Stimulated activated CD8-positive, alpha-beta memory T cell treated with anti-CD3 and anti-CD28 coated beads, Interleukin-7, amount 100 ng/mL, for 48 hours (primary cell): ENCODE data around the gene TBXA2R.
"Not testable (repeated sequence)": the region's sequence is repeated elsewhere in the genome, so short reads cannot be mapped to it uniquely, and the experiment has no call there.

Experiments
- DNase-seq, 2 donors: peaks; one replicate each; pipeline ENCODE4 v3.0.0-alpha.2; 2020; ENCODE audit warnings: low read depth in 1 of 2; ENCODE audit errors: extremely low read depth in 1 of 2

The TBXA2R gene

DNA sequence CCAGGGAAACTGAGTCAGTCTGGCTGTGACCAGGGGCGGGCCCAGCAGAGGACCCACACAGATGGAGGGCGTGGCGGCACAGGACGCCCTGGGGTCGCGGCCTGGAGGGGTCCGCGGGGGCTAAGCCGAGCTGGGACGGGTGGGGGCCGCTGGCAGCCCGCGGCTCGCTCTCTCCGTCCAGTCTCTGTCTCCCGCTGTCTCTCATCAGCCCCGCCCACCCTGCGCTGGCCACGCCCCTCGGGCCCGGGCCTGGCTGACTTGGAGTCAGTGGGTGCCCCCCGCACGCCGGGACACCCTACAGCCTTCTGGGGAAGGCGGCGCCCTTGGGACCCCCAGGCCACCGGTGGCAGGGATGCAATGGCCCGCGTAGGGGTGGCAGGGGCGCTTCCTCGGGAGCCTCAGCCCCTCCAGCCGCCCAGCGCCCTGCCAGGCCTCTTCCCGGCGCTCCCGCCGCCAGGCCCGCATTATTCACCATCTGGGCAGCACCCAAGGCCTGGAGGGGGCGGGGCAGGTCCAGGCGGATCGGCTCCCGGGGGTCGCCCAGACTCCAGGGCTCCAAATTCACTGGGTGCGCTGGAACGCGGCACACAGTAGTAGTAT lies at the start of gene TBXA2R:
TSS of gene TBXA2R (minus strand) at position 186 of the 600 bp plus-strand sequence. CDS start 6,241 bp downstream, outside the sequence.
- DNase-seq = peak; percentile 46 to 47

DNA sequence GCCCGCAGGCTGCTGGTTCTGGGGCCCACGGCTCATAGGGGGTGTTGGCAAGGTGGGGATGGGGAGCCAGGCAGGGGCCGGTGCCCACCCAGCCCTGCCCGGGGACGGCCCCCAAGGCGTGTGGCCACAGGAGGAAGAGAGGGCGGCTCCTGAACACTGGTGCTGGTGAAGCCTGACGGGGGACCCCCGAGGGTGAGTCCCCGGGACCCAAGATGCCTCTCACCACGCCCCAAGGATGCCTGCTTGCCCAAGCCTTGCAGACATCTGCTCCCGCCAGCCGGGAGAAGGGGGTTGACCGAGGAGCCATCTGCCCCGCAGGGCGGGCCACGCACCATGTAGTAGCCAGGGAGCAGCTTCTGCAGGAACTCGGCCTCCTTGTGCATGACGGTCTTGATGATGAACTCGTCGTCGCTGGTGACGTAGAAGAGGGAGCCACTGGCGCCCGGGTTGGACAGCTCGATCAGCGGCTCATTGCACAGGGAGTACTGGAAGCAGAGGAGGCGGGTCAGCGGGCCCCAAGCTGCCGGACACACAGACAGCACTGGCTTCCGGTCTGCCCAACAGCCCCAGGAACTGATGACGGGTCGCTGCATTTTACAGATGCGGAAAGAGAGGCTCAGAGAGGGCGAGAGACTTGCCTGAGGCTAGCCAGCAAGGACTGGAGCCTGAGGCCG lies 49.5 kb upstream of the TBXA2R start:
- DNase-seq = no peak

- no peak for DNase-seq
Measured at GRCh38 chr19:3655402-3656072, 48.9 kb upstream of the TBXA2R start.

- DNase-seq = no peak
Measured at GRCh38 chr19:3653865-3654513, 47.3 kb upstream of the TBXA2R start.

- no peak for DNase-seq
Measured at GRCh38 chr19:3653081-3653795, 46.6 kb upstream of the TBXA2R start.

GRCh38 chr19:3652422-3652821 lies 45.7 kb upstream of the TBXA2R start:
- no peak for DNase-seq

GRCh38 chr19:3651684-3652083 lies 45.0 kb upstream of the TBXA2R start:
- no peak for DNase-seq

DNA sequence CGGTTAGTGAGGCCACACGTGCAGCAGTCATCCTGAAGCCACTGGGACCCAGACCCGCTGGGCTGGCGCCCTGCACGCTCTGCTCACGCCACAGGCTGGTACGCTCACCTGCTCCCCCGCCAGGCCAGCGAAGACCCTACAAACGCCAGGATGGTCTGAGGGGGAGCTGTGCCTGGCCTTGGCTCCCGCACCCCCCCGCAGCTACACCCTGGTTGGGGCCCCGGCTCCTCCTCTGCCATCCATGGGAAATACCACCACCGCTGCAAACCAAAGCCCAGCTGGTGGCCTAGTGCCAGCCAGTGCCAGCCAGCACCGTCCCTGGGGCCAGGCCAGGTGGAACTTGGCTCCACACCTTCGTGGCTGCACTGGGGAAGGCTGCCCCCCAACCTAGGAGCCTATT lies 43.2 kb upstream of the TBXA2R start:
- no peak for DNase-seq

- DNase-seq = no peak
Measured at GRCh38 chr19:3648037-3648905, 41.6 kb upstream of the TBXA2R start.

DNA sequence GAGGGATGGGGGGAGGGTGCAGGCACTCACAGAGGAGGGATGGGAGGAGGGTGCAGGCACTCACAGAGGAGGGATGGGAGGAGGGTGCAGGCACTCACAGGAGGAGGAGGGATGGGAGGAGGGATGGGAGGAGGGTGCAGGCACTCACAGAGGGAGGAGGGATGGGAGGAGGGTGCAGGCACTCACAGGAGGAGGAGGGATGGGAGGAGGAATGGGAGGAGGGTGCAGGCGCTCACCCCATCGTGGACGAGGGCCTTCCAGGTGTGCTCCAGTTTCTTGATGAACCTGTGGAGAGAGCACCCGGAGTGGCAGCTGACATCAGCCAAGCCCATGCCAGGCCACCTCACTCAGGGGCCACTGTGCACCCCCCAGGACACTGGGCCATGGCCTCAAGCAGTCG lies 40.4 kb upstream of the TBXA2R start:
- DNase-seq = not testable (repeated sequence)

- no peak for DNase-seq
Measured at GRCh38 chr19:3646336-3647092, 39.8 kb upstream of the TBXA2R start.

DNA sequence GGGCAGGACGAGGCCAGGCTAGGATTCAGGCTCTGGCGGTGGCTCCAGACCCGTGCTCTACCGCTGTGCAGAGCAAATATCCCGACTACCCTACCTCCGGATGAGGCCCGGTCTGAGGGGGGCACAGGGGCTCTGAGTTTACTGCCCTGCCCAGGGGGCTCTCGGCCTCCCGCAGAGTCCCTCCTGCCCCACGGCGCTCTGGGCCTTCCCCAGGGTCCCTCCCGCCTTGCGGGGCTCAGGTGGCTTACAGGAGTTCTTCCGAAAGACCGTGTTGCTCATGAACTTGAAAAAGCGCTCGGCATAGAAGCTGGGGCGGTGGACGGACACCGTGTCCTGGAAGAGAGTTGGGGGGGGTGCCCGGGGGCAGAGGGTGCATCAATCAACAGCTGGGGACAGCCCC lies 39.1 kb upstream of the TBXA2R start:
- DNase-seq = no peak

- no peak for DNase-seq
Measured at GRCh38 chr19:3645067-3645396, 38.4 kb upstream of the TBXA2R start.

- no peak for DNase-seq
Measured at GRCh38 chr19:3644351-3645066, 37.8 kb upstream of the TBXA2R start.

GRCh38 chr19:3643674-3644313 lies 37.1 kb upstream of the TBXA2R start:
- no peak for DNase-seq

DNA sequence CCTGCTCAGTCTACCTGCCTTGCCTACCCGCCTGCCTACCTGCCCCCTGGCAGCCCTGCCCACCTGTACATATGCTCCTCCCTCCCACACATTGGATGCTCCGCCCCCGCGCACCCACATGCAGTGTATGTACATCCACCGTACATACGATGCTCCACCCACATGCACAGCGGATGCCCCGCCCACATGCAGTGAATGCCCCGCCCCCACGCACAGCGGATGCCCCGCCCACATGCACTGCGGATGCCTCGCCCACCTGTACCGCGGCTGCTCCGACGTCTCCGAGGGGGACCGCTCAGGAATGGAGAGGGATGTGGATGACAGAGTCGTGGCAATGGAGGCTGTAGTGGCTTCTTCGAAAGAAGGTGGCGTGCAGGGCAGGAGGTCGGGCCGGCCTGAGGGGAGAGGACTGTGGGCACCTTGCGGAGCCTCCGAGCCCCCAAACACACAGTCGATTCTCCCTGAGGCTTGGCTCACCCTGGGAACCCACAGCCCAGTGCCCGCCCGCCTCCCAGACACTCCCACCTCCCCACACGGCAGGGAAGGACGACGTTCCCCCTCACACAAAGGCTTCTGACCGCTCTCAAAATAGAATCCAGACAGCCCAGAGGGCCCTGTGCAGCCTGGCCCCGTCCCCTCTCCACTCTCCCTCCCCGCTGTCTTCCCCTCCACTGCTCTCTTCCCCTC lies 36.5 kb upstream of the TBXA2R start:
- DNase-seq = peak in 1 of 2 donors; percentile 12

GRCh38 chr19:3642296-3642695 lies 35.6 kb upstream of the TBXA2R start:
- no peak for DNase-seq
